K562 (cell line): ENCODE measurements around the gene ADK.

Experiments used
- ATF2 ChIP-seq: sonication (generic); formaldehyde crosslinking; IDR thresholded peaks from 2 replicates; pipeline ENCODE4 v1.8.1; 2022; ENCODE audit warnings: missing genetic modification reagents
- BHLHE40 ChIP-seq: IDR thresholded peaks from 2 replicates; pipeline ENCODE4 v1.6.1; 2011; ENCODE audit warnings: low read length, improper control_type of control experiment
- CBFB ChIP-seq: sonication (generic); formaldehyde crosslinking; IDR thresholded peaks from 2 replicates; pipeline ENCODE4 v1.4.0; 2020; ENCODE audit warnings: mild to moderate bottlenecking, missing genetic modification reagents
- E2F8 ChIP-seq: fragments of 450-650 bp; IDR thresholded peaks from 2 replicates; pipeline ENCODE4 v1.7.1; 2018; ENCODE audit warnings: mild to moderate bottlenecking, low read depth; ENCODE audit not compliant: partially characterized antibody
- MAFK ChIP-seq: IDR thresholded peaks from 2 replicates; pipeline ENCODE4 v1.6.1; 2011; ENCODE audit warnings: low read length, improper control_type of control experiment
- NFE2L1 ChIP-seq: fragments of 450-650 bp; IDR thresholded peaks from 2 replicates; pipeline ENCODE4 v1.6.1; 2016; ENCODE audit warnings: missing genetic modification characterization, low read depth, mild to moderate bottlenecking, missing compliant biosample characterization, moderate library complexity, borderline replicate concordance
- SMAD3 ChIP-seq: fragments of 450-650 bp; formaldehyde crosslinking; conservative IDR thresholded peaks from 2 replicates; pipeline ENCODE4 v1.4.0; 2020; ENCODE audit warnings: mild to moderate bottlenecking
- ZBTB8A ChIP-seq: fragments of 450-650 bp; IDR thresholded peaks from 2 replicates; pipeline ENCODE4 v1.6.1; 2018; ENCODE audit warnings: mild to moderate bottlenecking, moderate library complexity; ENCODE audit not compliant: partially characterized antibody
- ZFPM2 ChIP-seq: fragments of 250-450 bp; sonication (Bioruptor Pico); IDR thresholded peaks from 2 replicates; pipeline ENCODE4 v1.5.1; 2022; ENCODE audit warnings: mild to moderate bottlenecking

DNA sequence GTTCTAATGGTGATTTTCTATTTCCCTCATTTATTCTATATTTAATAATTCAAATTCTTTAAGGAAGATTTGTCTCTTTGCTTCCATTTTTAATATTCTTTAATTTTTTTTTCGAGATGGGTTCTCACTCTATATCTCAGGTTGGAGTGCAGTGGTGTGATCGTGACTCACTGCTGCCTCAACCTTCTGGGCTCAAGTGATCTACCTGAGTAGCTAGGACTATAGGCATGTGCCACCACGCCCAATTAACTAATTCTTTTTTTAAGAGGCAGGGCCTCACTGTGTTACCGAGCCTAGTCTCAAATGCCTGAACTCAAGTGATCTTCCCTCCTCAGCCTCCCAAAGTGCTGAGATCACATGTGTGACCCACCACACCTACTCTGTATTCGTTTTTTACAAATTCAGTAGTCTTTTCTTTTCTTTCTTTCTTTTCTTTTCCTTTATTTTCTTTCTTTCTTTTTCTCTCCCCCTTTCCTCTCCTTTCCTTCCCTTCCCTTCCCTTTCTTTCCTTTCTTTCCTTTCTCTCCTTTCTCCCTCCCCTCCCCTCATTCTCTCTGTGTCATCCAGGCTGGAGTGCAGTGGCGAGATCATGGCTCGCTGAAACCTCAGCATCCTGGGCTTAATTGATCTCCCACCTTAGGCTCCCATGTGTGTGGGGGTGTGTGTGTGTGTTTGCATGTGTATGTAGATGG, 323.1 kb downstream of the ADK start:
- TF ChIP-seq CBFB (no peak), ATF2 (CRISPR knock-in tag) (no peak), BHLHE40 (no peak), SMAD3 (CRISPR knock-in tag) (no peak), NFE2L1 (tag) (no peak), E2F8 (no peak), ZFPM2 (CRISPR knock-in tag) (no peak), MAFK (no peak), ZBTB8A (no peak)
